ENCODE measurements around the gene ABCC1. TPM values are rescaled to one million over a fixed set of nuclear protein-coding genes. Genes with fewer than 3 reads are reported as not detected.
"Not testable (repeated sequence)": the region's sequence is repeated elsewhere in the genome, so short reads cannot be mapped to it uniquely, and the experiment has no call there.

ABCC1 gene
- total RNA-seq, 1 experiment from 2014 or later: 11.5 TPM

- no peak for DNase-seq (ENCODE audit: low read depth)
These were observed 205.0 kb downstream of the ABCC1 start for GRCh38 chr16:16154281-16154951.

- no peak for DNase-seq (ENCODE audit: low read depth)
These were observed 205.8 kb downstream of the ABCC1 start for GRCh38 chr16:16155234-16155633.

- no peak for DNase-seq (ENCODE audit: low read depth)
These were observed 207.8 kb downstream of the ABCC1 start for GRCh38 chr16:16157166-16157565.

- DNase-seq (ENCODE audit: low read depth): no peak
These were observed 208.8 kb downstream of the ABCC1 start for GRCh38 chr16:16158082-16158658.

GRCh38 chr16:16158741-16159374 lies 209.4 kb downstream of the ABCC1 start:
- DNase-seq (ENCODE audit: low read depth): peak; percentile 17

- DNase-seq (ENCODE audit: low read depth): no peak
These were observed 210.2 kb downstream of the ABCC1 start for GRCh38 chr16:16159662-16160061.

GRCh38 chr16:16161319-16161718 lies 211.9 kb downstream of the ABCC1 start:
- no peak for DNase-seq (ENCODE audit: low read depth)

GRCh38 chr16:16161840-16162239 lies 212.4 kb downstream of the ABCC1 start:
- not testable (repeated sequence) for DNase-seq (ENCODE audit: low read depth)

GRCh38 chr16:16162591-16162990 lies 213.2 kb downstream of the ABCC1 start:
- no peak for DNase-seq (ENCODE audit: low read depth)

GRCh38 chr16:16163109-16163508 lies 213.7 kb downstream of the ABCC1 start:
- no peak for DNase-seq (ENCODE audit: low read depth)

- peak; percentile 27 for DNase-seq (ENCODE audit: low read depth)
These were observed 214.2 kb downstream of the ABCC1 start for GRCh38 chr16:16163571-16163970.

GRCh38 chr16:16164243-16164642 lies 214.8 kb downstream of the ABCC1 start:
- no peak for DNase-seq (ENCODE audit: low read depth)

- DNase-seq (ENCODE audit: low read depth): no peak
These were observed 216.7 kb downstream of the ABCC1 start for GRCh38 chr16:16166085-16166484.

- no peak for DNase-seq (ENCODE audit: low read depth)
These were observed 217.5 kb downstream of the ABCC1 start for GRCh38 chr16:16166949-16167348.

- DNase-seq (ENCODE audit: low read depth): no peak
These were observed 218.5 kb downstream of the ABCC1 start for GRCh38 chr16:16167927-16168326.

GRCh38 chr16:16168431-16168830 lies 219.0 kb downstream of the ABCC1 start:
- no peak for DNase-seq (ENCODE audit: low read depth)

GRCh38 chr16:16169615-16170014 lies 220.2 kb downstream of the ABCC1 start:
- no peak for DNase-seq (ENCODE audit: low read depth)

- no peak for DNase-seq (ENCODE audit: low read depth)
These were observed 222.0 kb downstream of the ABCC1 start for GRCh38 chr16:16171332-16171919.

- no peak for DNase-seq (ENCODE audit: low read depth)
These were observed 223.6 kb downstream of the ABCC1 start for GRCh38 chr16:16172991-16173390.

GRCh38 chr16:16175296-16175695 lies 225.9 kb downstream of the ABCC1 start:
- no peak for DNase-seq (ENCODE audit: low read depth)

GRCh38 chr16:16176328-16176727 lies 226.9 kb downstream of the ABCC1 start:
- no peak for DNase-seq (ENCODE audit: low read depth)

GRCh38 chr16:16178455-16179162 lies 229.2 kb downstream of the ABCC1 start:
- DNase-seq (ENCODE audit: low read depth): no peak

Data from LHCN-M2 (cell line).